Measurements from ENCODE around the gene AP2A2.

DNA sequence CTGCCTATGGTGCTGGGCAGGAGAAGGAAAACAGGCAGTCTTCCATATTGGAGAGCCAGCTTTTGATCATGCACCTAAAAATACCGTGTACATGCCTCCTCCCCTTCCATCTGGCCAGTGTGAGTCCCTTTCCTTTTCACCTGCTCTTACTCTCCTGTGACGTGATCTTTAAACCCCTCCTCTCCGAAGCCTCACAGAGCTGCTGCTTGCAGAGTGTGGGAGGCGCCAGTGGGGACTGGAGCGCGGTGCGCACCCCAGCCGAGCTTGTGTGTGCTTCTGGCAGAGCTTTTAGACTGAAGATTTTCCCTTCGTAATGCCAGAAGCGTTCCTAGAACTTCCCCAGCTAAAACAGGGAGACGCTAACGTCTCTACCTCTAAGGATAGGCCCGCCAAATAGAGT, 81.1 kb downstream of the AP2A2 start:
- TF ChIP-seq, protein P1, sequence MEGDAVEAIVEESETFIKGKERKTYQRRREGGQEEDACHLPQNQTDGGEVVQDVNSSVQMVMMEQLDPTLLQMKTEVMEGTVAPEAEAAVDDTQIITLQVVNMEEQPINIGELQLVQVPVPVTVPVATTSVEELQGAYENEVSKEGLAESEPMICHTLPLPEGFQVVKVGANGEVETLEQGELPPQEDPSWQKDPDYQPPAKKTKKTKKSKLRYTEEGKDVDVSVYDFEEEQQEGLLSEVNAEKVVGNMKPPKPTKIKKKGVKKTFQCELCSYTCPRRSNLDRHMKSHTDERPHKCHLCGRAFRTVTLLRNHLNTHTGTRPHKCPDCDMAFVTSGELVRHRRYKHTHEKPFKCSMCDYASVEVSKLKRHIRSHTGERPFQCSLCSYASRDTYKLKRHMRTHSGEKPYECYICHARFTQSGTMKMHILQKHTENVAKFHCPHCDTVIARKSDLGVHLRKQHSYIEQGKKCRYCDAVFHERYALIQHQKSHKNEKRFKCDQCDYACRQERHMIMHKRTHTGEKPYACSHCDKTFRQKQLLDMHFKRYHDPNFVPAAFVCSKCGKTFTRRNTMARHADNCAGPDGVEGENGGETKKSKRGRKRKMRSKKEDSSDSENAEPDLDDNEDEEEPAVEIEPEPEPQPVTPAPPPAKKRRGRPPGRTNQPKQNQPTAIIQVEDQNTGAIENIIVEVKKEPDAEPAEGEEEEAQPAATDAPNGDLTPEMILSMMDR (IDR thresholded peaks at IDR 0.05 in 8 of 11, conservative IDR thresholded peaks at IDR 0.05 in 3 of 11), result no peak
- no peak for TF ChIP-seq POLR2A (IDR thresholded peaks at IDR 0.05)
- peak in 1 of 3 donors; percentile 33 for TF ChIP-seq POLR2AphosphoS5 (IDR thresholded peaks at IDR 0.05)
